Measurements from ENCODE around the gene NSMCE1. TPM values are rescaled to one million over a fixed set of nuclear protein-coding genes. Genes with fewer than 3 reads are reported as not detected.
A peak's percentile ranks its signal among the peaks of the same experiment; 100 is the strongest.

The NSMCE1 gene
- total and polyA plus RNA-seq, 4 donors: 16.5 to 39.0 (median 21.7) TPM

- TF ChIP-seq RXRA (IDR thresholded peaks at IDR 0.05) (no peak), EGR1 (IDR thresholded peaks at IDR 0.05; ENCODE audit: low read depth in 2 of 2) (no peak)
- no peak for DNase-seq (ENCODE audit: low spot score)
- Histone ChIP-seq H3K27ac (ENCODE audit: low read depth in 1 of 2, low read length in 2 of 2) (peak overlapping the region; percentile 93 to 96), H3K4me1 (ENCODE audit: control insufficient read depth in 4 of 4, insufficient read depth in 4 of 4, low read length in 3 of 4) (peaks cover 0 to 18% (median 9%) of the 10 kb centered on the region in 4 donors), H3K27me3 (ENCODE audit: control insufficient read depth in 4 of 4, insufficient read depth in 4 of 4, low read length in 3 of 4) (no peaks in the 10 kb centered on the region), H3K9ac (ENCODE audit: low read depth in 1 of 2, low read length in 2 of 2) (no peak overlapping the region), H3K4me3 (ENCODE audit: low read depth in 1 of 3, low read length in 3 of 3) (no peak overlapping the region), H3K9me3 (ENCODE audit: control insufficient read depth in 4 of 4, low read length in 3 of 4) (no peaks in the 10 kb centered on the region), H3K36me3 (ENCODE audit: control insufficient read depth in 4 of 4, insufficient read depth in 3 of 4, low read depth in 1 of 4, low read length in 3 of 4) (no peaks in the 10 kb centered on the region)
- 95% methylated on average over 12 of the region's 12 CpGs for WGBS
These were observed 78.2 kb downstream of the NSMCE1 start for GRCh38 chr16:27190316-27190871.

- Histone ChIP-seq H3K27me3 (ENCODE audit: control insufficient read depth in 4 of 4, insufficient read depth in 4 of 4, low read length in 3 of 4) (no peaks in the 10 kb centered on the region), H3K9ac (ENCODE audit: low read depth in 1 of 2, low read length in 2 of 2) (peak overlapping the region; percentile 33 to 62), H3K9me3 (ENCODE audit: control insufficient read depth in 4 of 4, low read length in 3 of 4) (no peaks in the 10 kb centered on the region), H3K27ac (ENCODE audit: low read depth in 1 of 2, low read length in 2 of 2) (peak overlapping the region; percentile 93 to 96), H3K36me3 (ENCODE audit: control insufficient read depth in 4 of 4, insufficient read depth in 3 of 4, low read depth in 1 of 4, low read length in 3 of 4) (no peaks in the 10 kb centered on the region), H3K4me1 (ENCODE audit: control insufficient read depth in 4 of 4, insufficient read depth in 4 of 4, low read length in 3 of 4) (peaks cover 0 to 18% (median 9%) of the 10 kb centered on the region in 4 donors), H3K4me3 (ENCODE audit: low read depth in 1 of 3, low read length in 3 of 3) (peak overlapping the region in 1 of 3 donors; percentile 13)
- 26% methylated on average over 13 of the region's 13 CpGs for WGBS
- TF ChIP-seq, protein P1, sequence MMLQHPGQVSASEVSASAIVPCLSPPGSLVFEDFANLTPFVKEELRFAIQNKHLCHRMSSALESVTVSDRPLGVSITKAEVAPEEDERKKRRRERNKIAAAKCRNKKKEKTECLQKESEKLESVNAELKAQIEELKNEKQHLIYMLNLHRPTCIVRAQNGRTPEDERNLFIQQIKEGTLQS (IDR thresholded peaks at IDR 0.05): peak; percentile 81
- peak; percentile 64 for TF ChIP-seq FOXA2 (IDR thresholded peaks at IDR 0.05)
- TF ChIP-seq RAD21 (IDR thresholded peaks at IDR 0.05): peak; percentile 30 to 62
- TF ChIP-seq HNF4G (IDR thresholded peaks at IDR 0.05): peak; percentile 95
- TF ChIP-seq GABPA (IDR thresholded peaks at IDR 0.05 in 1 of 2, conservative IDR thresholded peaks at IDR 0.05 in 1 of 2): no peak
- peak; percentile 95 to 96 for TF ChIP-seq RXRA (IDR thresholded peaks at IDR 0.05)
- peak in 1 of 2 donors; percentile 47 for TF ChIP-seq EGR1 (IDR thresholded peaks at IDR 0.05; ENCODE audit: low read depth in 2 of 2)
- peak; percentile 90 to 94 for TF ChIP-seq HNF4A (conservative IDR thresholded peaks at IDR 0.05)
- TF ChIP-seq TAF1 (conservative IDR thresholded peaks at IDR 0.05): peak; percentile 69
- TF ChIP-seq, protein P2, sequence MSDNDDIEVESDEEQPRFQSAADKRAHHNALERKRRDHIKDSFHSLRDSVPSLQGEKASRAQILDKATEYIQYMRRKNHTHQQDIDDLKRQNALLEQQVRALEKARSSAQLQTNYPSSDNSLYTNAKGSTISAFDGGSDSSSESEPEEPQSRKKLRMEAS (IDR thresholded peaks at IDR 0.05): peak; percentile 87
- TF ChIP-seq SP1 (IDR thresholded peaks at IDR 0.05): peak; percentile 96
- TF ChIP-seq, protein P3, sequence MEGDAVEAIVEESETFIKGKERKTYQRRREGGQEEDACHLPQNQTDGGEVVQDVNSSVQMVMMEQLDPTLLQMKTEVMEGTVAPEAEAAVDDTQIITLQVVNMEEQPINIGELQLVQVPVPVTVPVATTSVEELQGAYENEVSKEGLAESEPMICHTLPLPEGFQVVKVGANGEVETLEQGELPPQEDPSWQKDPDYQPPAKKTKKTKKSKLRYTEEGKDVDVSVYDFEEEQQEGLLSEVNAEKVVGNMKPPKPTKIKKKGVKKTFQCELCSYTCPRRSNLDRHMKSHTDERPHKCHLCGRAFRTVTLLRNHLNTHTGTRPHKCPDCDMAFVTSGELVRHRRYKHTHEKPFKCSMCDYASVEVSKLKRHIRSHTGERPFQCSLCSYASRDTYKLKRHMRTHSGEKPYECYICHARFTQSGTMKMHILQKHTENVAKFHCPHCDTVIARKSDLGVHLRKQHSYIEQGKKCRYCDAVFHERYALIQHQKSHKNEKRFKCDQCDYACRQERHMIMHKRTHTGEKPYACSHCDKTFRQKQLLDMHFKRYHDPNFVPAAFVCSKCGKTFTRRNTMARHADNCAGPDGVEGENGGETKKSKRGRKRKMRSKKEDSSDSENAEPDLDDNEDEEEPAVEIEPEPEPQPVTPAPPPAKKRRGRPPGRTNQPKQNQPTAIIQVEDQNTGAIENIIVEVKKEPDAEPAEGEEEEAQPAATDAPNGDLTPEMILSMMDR (IDR thresholded peaks at IDR 0.05; ENCODE audit: low read depth, low read length, missing input control): no peak
- no peak for TF ChIP-seq NR2F2 (IDR thresholded peaks at IDR 0.05)
- peak; percentile 73 for TF ChIP-seq ZBTB33 (IDR thresholded peaks at IDR 0.05)
- peak; percentile 46 for TF ChIP-seq FOXA1 (IDR thresholded peaks at IDR 0.05)
- peak; percentile 76 for TF ChIP-seq YY1 (IDR thresholded peaks at IDR 0.05)
- TF ChIP-seq JUND (IDR thresholded peaks at IDR 0.05): peak; percentile 48 to 60
- peak; percentile 83 for TF ChIP-seq REST (IDR thresholded peaks at IDR 0.05)
- DNase-seq (ENCODE audit: low spot score): no peak
These were observed 79.1 kb downstream of the NSMCE1 start for GRCh38 chr16:27189335-27189972.
